AG08396 (cell line): ENCODE data around the gene TULP3.
A peak's percentile ranks its signal among the peaks of the same experiment; 100 is the strongest.

Experiments used
- DNase-seq: peaks from one replicate; pipeline ENCODE4 v3.0.0; 2012; ENCODE audit warnings: low spot score, mixed read lengths

Gene TULP3

GRCh38 chr12:2963760-2964292 is 73.1 kb downstream of the TULP3 start:
- DNase-seq, result no peak

DNA sequence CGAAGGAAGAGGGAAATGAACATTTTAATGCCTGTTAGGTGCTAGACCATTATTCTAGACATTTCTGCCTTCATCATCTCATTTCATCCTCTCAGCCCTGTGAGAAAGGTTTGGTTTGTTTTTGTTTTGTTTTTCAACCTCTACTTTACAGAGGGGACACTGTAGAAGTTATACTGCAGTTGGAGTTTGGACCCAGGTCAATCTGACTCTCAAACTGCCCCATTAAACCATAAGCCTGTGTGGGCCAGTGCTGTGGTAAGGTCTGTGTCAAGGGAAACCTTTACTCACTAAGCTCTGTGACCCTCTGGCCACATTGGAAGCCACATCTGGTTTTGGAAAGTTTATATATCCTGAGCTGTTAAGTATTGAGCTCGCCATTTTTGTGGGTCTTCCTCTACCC is 77.0 kb downstream of the TULP3 start:
- no peak for DNase-seq

DNA sequence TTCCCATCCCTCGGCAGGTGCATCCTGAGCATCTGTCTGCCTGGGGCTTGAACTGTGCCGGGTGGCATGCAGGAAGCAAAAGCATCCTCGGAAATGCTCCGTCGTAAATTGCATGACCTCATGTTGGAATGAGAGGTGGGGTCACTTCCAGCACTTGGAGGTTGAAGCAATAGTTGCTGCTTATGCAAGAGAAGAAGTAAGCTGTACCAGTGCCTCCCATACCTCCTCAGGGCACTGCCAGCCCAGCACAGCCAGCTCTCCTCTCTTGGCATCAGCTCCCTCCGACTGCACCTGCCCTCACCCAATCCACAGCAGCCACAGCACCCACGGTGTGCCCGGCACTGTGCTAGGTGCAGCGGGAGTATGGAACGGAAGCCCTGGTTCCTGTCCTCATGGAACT is 80.1 kb downstream of the TULP3 start:
- no peak for DNase-seq

DNA sequence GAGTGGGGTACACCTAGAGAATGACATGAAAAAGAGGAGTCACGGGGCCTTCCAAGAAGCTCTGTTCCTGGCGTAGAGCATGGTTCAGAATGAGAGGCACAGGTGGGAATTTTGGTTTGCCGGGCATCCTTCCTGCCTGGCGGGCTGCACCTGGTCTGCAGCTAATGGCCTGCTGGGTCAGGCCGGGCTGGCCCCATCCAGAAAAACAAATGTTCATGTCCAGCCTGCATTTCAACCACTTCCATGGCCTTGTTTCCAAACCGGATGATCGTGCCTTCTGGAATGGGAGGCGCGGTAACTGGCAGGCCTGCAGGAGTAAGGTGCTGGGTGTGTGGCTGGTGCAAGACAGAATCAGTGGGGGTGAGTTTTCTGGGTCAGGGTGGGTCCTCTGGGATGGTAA is 82.9 kb downstream of the TULP3 start:
- DNase-seq, result no peak

DNA sequence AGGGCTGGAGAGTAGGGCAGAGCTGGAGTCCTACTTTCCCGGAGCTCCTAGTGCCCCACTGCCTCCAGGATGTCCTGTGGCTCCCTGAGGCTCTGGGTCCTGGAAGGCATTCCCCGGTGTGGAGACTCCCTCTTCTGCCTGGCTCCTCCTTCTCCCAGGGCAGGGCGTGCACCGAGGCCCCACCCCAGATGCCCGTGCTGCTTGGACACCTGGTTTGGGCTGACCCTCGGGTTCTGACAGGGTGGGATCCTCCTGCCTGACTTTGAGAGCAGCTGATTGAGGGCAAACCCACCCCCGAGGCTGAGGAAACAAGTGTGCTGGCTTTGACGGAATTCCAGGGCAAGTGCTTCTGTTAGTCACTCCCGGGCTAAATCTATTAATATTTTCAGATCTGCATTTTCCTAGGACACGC is 83.9 kb downstream of the TULP3 start:
- peak; percentile 57 for DNase-seq

- no peak for DNase-seq
Measured at GRCh38 chr12:2976581-2976996, 85.9 kb downstream of the TULP3 start.

- DNase-seq, result no peak
Measured at GRCh38 chr12:2977776-2978175, 87.1 kb downstream of the TULP3 start.

DNA sequence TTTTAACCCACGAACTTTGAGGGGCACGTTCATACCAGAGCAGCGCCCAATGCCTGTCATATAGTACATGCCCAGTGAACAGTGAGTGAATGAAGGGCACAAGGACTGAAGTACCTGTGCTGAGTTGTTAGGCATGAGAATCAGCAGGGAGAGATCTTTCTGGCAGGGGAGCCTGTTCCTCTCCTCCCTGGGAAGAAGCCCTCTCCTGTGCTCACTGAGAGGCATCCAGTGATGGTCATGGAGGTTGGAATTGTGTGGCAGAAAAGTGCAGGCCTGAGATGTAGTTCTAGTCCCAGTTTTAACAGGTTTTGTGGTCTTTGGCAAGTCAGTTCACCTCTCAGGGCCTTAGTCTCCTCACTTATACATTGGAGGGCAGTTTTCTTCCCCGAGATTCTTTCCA is 89.1 kb downstream of the TULP3 start:
- no peak for DNase-seq

GRCh38 chr12:2980630-2981029 is 89.9 kb downstream of the TULP3 start:
- DNase-seq, result no peak

- DNase-seq, result no peak
Measured at GRCh38 chr12:2982361-2982760, 91.7 kb downstream of the TULP3 start.

GRCh38 chr12:2984249-2984648 is 93.6 kb downstream of the TULP3 start:
- no peak for DNase-seq

GRCh38 chr12:2984698-2985097 is 94.0 kb downstream of the TULP3 start:
- no peak for DNase-seq

DNA sequence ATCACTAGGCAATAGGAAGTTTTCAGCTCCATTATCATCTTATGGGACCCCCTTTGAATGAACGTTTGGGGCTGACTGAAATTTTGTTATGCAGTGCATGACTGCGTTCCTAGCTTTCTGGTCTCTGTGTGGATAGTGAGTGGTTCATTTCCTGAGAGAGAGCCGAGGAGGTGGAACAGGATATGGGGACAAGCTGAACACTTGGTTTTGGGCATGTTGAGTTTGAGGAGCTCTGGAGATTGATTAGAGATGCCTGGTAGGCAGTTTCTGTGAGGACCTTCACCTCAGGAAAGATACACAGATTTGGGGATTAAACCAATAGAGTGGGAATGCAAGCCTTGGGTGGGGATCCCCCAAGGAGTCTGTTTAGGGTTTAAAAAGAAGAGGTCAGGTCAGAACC is 96.2 kb downstream of the TULP3 start:
- no peak for DNase-seq

DNA sequence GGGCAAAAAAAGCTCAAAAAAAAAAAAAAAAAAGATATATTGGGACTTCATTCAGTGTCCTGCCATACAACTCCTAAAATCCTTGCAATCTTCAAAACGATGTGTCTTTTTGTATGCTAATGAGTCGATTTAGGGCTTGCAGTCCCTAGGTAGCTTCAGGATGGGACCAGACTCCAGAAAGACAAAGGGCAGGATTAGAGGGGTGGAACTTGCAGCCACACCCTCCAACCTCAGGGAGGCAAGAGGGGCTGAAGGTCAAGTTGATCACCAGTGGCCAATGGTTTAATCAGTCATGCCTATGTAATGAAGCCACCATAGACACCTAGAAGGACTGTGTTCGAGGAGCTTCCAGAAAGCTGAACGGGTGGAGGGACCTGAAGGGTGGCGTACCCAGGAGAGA is 97.8 kb downstream of the TULP3 start:
- DNase-seq, result no peak
